Right cardiac atrium (tissue), 5 donors: ENCODE results near the gene ITGB1BP2. TPM values are rescaled to one million over a fixed set of nuclear protein-coding genes. Genes with fewer than 3 reads are reported as not detected.
"Not testable (repeated sequence)": the region's sequence is repeated elsewhere in the genome, so short reads cannot be mapped to it uniquely, and the experiment has no call there.

Experiments used
- ATAC-seq, 2 donors: fragments of 200-7000 bp; cut with Tn5 transposase; one replicate each; pipeline versions ENCODE4 v1.8.0 to v1.9.1; 2020; ENCODE audit warnings: moderate library complexity in 2 of 2, mild to moderate bottlenecking in 1 of 2
- DNase-seq, 3 donors: peaks; one replicate each; pipeline ENCODE4 v3.0.0-alpha.2; 2020
- H3K27ac ChIP-seq: one replicate; pipeline ENCODE4 v1.5.1; 2013; ENCODE audit warnings: mild to moderate bottlenecking, low read length, control low read depth, moderate library complexity
- H3K27me3 ChIP-seq: one replicate; pipeline ENCODE4 v1.6.1; 2013; ENCODE audit not compliant: control insufficient read depth, insufficient read depth
- H3K4me1 ChIP-seq: one replicate; pipeline ENCODE4 v1.6.1; 2013; ENCODE audit warnings: low read length; ENCODE audit not compliant: control insufficient read depth, insufficient read depth
- H3K4me3 ChIP-seq: one replicate; pipeline ENCODE4 v1.5.1; 2013; ENCODE audit warnings: low read length, control low read depth
- H3K9me3 ChIP-seq: one replicate; pipeline ENCODE4 v1.6.1; 2013; ENCODE audit warnings: low read length; ENCODE audit not compliant: control insufficient read depth
- WGBS: extraction: QIAGEN DNeasy Blood & Tissue Kit; methylation state at CpG from one replicate; pipeline ENCODE4 v1.1.7; 2013; 5-methylcytosine and 5-hydroxymethylcytosine counted together
- intact Hi-C, 4 donors: fragments of 100-400 bp; cut with DNase I; formaldehyde crosslinking; loops; one replicate each; pipeline versions ENCODE4 v1.11.0 to v1.14.0; 2022 to 2023
- long read RNA-seq, 4 donors: library from polyadenylated mRNA; unstranded; transcript quantifications; one replicate each; pipeline ENCODE4 v2.0.0, GENCODE V29; 2020 to 2021
- polyA plus RNA-seq: library from polyadenylated mRNA; stranded (reverse); fragments of 200-250 nt; gene quantifications from one replicate; pipeline ENCODE4 v1.2.3, GENCODE V29; 2013
- total RNA-seq, 4 donors: library from RNA; stranded (reverse); fragmentation: NEBNext Ultra II Directional; extraction: Animal tissue kit (Norgen Biotek cat#: 25700); gene quantifications; one replicate each; pipeline ENCODE4 v1.2.1, GENCODE V29; 2021
- donor health status: healthy with polysubstance abuse.
- donor health status: DM: no; HTN: yes; CAD: no.
- donor health status: DM: no; HTN: no; CAD: no.
- donor health status: DM: no; HTN: yes; CAD: no; lungs with severe emphysema.
- donor health status: DM: yes; HTN: yes; CAD: no.

ITGB1BP2 gene
- total RNA-seq (100 to 1,000 TPM; 113 to 174 (median 125) TPM), polyA plus RNA-seq (186 TPM)
- long read RNA-seq, donor 1, transcript ITGB1BP2-201 (11 exons, 1,296 nt) = major isoform, 8 of 17 reads
- long read RNA-seq, donor 1, partial matches to known transcripts = 1 of 17 reads
- long read RNA-seq, donor 1, other reads (novel, unspliced or antisense) = 7 of 17 reads
- long read RNA-seq, donor 2, partial matches to known transcripts = 3 of 9 reads
- long read RNA-seq, donor 2, other reads (novel, unspliced or antisense) = 1 of 9 reads
- long read RNA-seq, donor 3, transcript ITGB1BP2-201 (11 exons, 1,296 nt) = major isoform, 54 of 73 reads
- long read RNA-seq, donor 3, partial matches to known transcripts = 6 of 73 reads
- long read RNA-seq, donor 3, other reads (novel, unspliced or antisense) = 10 of 73 reads
- long read RNA-seq, donor 4, transcript ITGB1BP2-201 (11 exons, 1,296 nt) = major isoform, 12 of 13 reads
- long read RNA-seq, donor 4, partial matches to known transcripts = 0 of 13 reads
- long read RNA-seq, donor 4, other reads (novel, unspliced or antisense) = 1 of 13 reads

DNA sequence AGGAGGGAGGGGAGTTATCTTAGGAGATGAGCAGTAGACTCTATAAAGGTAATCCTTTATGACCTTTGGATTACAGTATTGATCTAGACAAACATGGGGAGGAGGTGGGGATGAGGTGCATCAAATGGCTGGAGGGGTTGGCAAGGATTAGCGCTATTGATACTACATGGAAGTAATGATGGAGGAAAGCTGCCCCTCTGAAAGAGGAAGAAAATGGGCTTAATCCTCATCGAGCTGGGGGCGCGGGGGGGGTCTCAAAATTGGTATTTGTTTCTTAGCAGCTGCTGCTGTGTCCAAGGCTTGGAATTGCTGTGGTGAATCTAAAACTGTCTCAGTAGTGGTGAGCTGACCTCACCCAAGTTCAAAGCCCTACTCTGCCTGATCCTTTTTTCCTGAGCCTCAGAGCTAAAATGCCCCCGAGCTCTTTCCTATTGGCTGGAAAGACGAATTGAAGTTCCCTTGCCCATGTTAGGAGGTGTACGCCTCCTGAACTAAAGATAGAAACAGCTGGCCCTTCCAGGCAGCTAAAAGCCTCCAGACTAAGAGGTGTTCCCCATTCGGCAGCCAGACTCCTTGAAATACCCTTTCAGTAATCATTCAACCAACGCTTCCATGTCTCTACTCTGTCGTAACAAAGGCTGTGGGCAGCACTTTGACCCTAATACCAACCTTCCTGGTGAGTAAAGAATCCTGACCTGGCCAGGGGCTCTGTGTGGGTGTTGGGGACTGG lies at the start of gene ITGB1BP2:
Gene ITGB1BP2 (plus strand): TSS at position 556 of the 730 bp plus-strand sequence. CDS start 57 bp downstream, at position 613.
- peak; percentile 75 to 84 for ATAC-seq
- no peaks in the 10 kb centered on the region for H3K9me3 ChIP-seq
- H3K4me3 ChIP-seq = peak within 1 kb of the TSS; percentile 69
- H3K27ac ChIP-seq = peak within 1 kb of the TSS; percentile 88
- no peaks in the 10 kb centered on the region for H3K4me1 ChIP-seq
- H3K27me3 ChIP-seq = no peaks in the 10 kb centered on the region
- intact Hi-C loops = no loop called here
- no peak for DNase-seq
- 54% methylated on average over 10 of the region's 10 CpGs for WGBS

DNA sequence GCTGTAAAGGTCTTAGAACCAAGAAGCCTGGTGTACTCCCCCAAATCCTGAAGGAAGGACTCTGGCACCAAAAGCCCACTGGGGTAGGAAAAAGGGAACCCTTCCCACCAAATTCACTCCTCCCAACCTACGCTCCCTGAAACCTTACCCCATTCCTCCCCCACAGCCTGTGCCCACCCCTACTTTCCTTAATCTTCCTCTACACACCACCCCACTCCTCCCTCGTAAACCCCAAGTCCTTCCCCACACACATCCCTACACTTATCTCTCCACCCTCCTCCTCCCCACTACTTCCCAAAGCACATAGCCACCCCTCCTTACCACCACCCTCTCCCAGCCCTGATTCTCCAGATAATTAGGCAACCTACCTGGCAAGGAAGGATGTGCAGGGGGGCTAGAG lies 49.3 kb upstream of the ITGB1BP2 start:
- no peak for DNase-seq
- no peak for ATAC-seq
- Histone ChIP-seq H3K9me3 (no peaks in the 10 kb centered on the region), H3K27me3 (no peaks in the 10 kb centered on the region), H3K4me3 (no peak overlapping the region), H3K4me1 (peaks cover 3% of the 10 kb centered on the region), H3K27ac (no peak overlapping the region)
- intact Hi-C loops = loop anchor here in 1 of 4 donors (10.0 kb wide), 1 partner anchor 113 kb away; the partner anchor contains the start of gene TAF1
- WGBS = 72% methylated on average over 2 of the region's 2 CpGs

DNA sequence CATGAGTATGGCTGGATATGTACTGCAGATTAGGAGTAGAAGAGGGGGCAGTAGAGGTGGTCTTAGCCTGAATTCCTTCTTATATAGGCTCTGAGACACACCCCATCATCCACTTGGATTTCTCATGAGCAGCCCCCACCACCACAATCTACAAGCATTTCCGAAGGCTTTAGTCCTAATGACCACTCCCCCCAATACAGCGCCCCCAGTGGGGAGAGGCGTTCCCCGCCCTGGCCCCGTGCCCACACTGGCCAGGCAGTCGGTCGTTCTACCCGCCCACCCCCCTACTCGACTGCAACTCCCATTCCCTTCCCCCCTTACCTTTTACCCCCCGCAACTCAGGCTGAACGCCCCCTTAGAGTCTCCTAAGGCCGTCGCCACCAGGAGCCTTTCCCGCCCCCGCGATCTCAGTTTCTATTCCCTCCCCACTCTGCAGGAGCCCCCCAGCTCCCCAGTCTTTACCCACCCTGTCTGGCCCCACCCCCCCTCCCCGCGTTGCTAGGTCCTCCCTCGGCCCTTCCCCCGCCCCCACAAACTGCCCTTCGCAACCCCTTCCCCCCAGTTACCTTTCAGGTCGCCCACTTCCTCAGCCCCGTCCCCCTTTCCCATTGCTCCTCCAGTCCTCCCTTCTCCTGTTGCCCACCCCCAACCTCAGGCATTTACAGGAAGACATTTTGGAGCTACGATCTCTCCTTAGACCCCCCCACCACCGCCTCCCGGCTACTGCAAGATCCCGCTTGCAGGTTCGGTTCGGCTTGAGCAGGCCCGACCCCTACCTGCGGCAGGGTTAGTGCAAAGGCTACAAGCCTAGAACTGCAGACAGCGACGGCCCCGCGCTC lies 48.1 kb upstream of the ITGB1BP2 start:
- intact Hi-C loops = loop anchor here in 1 of 4 donors (10.0 kb wide), 1 partner anchor 111 kb away; the partner anchor contains the start of gene TAF1
- ATAC-seq = no peak
- peak; percentile 34 to 79 (median 73) for DNase-seq
- Histone ChIP-seq H3K4me1 (peaks cover 3% of the 10 kb centered on the region), H3K27me3 (no peaks in the 10 kb centered on the region), H3K27ac (peak overlapping the region; percentile 96), H3K9me3 (no peaks in the 10 kb centered on the region), H3K4me3 (peak overlapping the region; percentile 83)
- WGBS = 1% methylated on average over 35 of the region's 35 CpGs

DNA sequence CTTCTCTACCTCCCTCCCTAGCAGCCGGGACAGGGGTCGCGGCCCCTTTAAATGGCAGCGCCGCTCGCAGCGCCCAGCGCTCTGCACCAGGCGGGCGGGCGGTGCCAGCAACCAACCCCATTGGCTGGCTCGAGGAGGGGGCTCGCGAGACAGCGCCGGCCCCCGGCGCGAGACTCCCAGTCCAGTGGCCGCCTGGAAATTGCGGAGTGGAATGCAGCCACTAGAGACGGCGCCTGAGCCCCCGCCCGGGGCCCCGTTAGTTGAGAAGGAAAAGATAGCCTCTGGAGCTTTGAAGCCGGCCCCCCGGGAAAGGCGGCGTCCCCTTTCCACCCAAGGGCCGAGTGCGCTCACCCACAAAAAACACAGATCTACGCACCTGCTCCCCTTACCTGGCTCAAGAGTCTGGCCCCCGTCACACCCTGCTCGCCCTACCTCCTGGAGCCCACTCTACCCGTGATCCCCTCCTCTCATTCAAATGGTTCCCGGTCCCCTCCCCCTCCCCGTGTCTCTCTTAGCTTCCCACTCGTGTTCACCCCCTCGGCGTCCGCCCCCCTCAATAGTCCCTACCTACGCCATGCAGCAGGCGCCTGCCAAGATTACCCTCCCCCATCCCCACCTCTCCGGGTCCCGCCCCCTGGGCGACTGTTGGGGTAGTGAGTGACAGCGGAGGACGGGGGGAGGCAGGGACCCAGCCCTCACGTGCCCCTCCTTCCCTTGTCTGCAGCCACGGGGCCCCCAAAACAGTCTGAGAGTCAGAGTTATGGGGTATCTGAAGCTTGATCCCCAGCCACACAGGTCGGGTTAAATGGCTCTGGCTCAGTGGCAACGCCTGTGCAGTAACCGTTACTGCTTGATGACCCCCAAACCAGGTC lies 47.2 kb upstream of the ITGB1BP2 start, which contains the start of gene ZMYM3:
Gene ZMYM3 (minus strand): TSS at position 49 of the 872 bp plus-strand sequence. CDS start 885 bp downstream, outside the sequence.
- peak; percentile 88 to 95 (median 95) for DNase-seq
- intact Hi-C loops = loop anchor here in 1 of 4 donors (10.0 kb wide), 1 partner anchor 110 kb away; the partner anchor contains the start of gene TAF1
- peak within 1 kb of the TSS; percentile 96 for H3K27ac ChIP-seq
- no peaks in the 10 kb centered on the region for H3K27me3 ChIP-seq
- peak within 1 kb of the TSS; percentile 83 for H3K4me3 ChIP-seq
- H3K4me1 ChIP-seq = peaks cover 3% of the 10 kb centered on the region
- WGBS = under 1% methylated on average over 54 of the region's 54 CpGs
- peak; percentile 96 to 97 for ATAC-seq
- no peaks in the 10 kb centered on the region for H3K9me3 ChIP-seq

DNA sequence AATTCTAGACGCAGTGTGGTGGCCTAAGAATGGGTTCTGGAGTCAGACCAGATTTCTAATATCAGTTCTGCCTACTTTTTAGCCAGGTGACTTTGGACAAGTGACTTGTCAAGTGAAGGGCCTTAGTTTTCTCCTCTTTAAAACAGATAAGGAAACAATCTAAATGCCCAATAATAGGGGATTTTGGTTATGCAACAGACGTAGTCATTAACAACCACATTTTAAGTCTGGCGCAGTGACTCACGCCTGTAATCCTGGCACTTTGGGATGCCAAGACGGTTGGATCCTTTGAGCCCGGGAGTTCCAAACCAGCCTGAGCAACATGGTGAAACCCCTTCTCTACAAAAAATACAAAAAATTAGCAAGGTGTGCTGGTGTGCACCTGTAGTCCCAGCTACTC lies 45.5 kb upstream of the ITGB1BP2 start:
- no peaks in the 10 kb centered on the region for H3K27me3 ChIP-seq
- H3K9me3 ChIP-seq = no peaks in the 10 kb centered on the region
- peaks cover 3% of the 10 kb centered on the region for H3K4me1 ChIP-seq
- WGBS = 78% methylated on average over 6 of the region's 6 CpGs
- intact Hi-C loops = loop anchor here in 1 of 4 donors (10.0 kb wide), 1 partner anchor 109 kb away; the partner anchor contains the start of gene TAF1
- no peak overlapping the region for H3K4me3 ChIP-seq
- DNase-seq (no peak), ATAC-seq (no peak)
- no peak overlapping the region for H3K27ac ChIP-seq

DNA sequence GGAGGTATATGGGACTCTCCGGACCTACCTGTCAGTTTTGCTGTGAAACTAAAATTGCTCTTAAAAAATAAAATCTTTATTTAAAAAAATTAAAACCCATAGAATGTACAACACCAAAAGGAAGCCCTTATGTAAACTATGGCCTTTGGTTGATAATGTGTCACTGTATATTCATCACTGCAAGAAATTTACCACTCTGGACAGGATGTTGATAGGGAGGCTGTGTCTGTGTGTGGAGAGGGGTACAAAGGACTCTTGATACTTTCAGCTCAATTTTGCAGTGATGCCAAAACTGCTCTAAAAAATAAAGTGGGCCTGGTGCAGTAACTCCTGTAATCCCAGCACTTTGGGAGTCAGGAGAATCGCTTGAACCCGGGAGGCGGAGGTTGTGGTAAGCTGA lies 44.7 kb upstream of the ITGB1BP2 start:
- Histone ChIP-seq H3K9me3 (no peaks in the 10 kb centered on the region), H3K27me3 (no peaks in the 10 kb centered on the region), H3K4me3 (no peak overlapping the region), H3K27ac (no peak overlapping the region), H3K4me1 (peaks cover 3% of the 10 kb centered on the region)
- WGBS = 94% methylated on average over 4 of the region's 4 CpGs
- intact Hi-C loops = loop anchor here in 1 of 4 donors (10.0 kb wide), 1 partner anchor 108 kb away; the partner anchor contains the start of gene TAF1
- DNase-seq (no peak), ATAC-seq (no peak)

DNA sequence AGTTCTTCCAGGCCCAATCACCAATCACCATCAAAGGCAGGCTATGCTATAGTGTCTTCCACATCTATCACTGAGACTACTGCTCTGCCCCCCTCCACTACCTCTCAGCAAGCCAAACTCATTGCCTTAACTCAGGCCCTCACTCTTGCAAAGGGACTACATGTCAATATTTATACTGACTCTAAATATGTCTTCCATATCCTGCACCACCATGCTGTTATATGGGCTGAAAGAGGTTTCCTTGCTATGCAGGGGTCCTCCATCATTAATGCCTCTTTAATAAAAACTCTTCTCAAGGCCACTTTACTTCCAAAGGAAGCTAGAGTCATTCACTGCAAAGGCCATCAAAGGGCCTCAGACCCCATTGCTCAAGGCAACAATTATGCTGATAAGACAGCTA lies 32.9 kb upstream of the ITGB1BP2 start:
- DNase-seq, ATAC-seq, H3K27ac ChIP-seq, H3K9me3 ChIP-seq, intact Hi-C loops, H3K27me3 ChIP-seq, H3K4me1 ChIP-seq, H3K4me3 ChIP-seq: not testable (repeated sequence)

DNA sequence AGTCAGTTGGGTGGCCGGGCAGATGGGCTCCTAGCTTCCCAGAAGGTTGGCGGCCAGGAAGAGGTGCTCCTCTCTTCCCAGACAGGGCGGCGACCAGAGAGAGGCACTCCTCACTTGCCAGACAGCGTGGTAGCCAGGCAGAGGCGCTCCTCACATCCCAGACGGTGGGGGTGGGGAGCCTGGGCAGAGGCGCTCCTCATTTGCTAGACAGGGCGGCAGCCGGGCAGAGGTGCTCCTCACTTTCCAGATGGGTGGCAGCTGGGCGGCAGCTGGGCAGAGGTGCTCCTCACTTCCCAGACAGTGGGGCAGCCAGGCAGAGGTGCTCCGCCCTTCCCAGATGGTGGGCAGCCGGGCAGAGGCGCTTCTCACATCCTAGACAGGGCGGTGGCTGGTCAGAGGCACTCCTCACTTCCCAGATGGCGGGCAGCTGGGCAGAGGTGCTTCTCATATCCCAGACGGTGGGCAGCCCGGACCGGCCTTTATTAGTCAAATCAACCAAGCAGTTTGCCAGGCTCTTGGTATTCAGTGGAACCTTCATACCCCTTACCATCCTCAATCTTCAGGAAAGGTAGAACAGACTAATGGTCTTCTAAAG lies 31.7 kb upstream of the ITGB1BP2 start:
- Histone ChIP-seq H3K4me3 (no peak overlapping the region), H3K27ac (no peak overlapping the region), H3K27me3 (no peaks in the 10 kb centered on the region), H3K4me1 (no peaks in the 10 kb centered on the region), H3K9me3 (no peaks in the 10 kb centered on the region)
- no peak for ATAC-seq
- intact Hi-C loops = no loop called here
- 95% methylated on average over 19 of the region's 19 CpGs for WGBS
- DNase-seq = no peak

DNA sequence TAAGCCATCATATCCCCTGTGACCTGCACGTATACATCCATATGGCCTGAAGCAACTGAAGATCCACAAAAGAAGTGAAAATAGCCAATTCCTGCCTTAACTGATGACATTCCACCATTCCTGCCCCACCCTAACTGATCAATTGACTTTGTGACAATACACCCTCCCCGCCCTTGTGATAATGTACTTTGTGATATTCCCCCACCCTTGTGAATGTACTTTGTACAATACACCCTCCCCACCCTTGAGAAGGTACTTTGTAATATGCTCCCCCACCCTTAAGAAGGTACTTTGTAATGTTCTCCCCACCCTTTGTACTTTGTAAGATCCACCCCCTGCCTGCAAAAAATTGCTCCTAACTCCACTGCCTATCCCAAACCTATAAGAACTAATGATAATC lies 29.2 kb upstream of the ITGB1BP2 start:
- H3K27me3 ChIP-seq, H3K27ac ChIP-seq, H3K4me3 ChIP-seq, H3K4me1 ChIP-seq, H3K9me3 ChIP-seq, DNase-seq, intact Hi-C loops, ATAC-seq: not testable (repeated sequence)
- WGBS = 86% methylated on average over 2 of the region's 2 CpGs
